ENCODE measurements around the gene CPE.

DNA sequence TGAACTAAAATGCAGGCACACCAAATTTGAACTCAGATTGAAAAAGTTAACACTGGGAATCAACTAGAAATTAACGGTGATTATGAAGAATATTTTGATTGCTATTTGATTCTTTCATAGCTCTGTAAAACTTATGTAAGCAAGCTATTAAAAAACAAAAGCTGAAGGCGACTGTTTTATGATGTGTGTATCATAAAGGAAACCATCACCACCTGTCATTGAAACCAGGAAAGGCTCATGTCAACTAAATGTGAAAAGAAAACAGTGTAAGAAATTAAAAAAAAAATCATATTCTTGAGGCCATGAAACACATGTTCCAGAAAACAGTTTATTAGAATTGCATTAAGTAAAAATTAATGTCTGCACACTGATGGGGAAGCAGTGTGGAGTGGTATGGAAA, 24.2 kb downstream of the CPE start:
- TF ChIP-seq, protein P1, sequence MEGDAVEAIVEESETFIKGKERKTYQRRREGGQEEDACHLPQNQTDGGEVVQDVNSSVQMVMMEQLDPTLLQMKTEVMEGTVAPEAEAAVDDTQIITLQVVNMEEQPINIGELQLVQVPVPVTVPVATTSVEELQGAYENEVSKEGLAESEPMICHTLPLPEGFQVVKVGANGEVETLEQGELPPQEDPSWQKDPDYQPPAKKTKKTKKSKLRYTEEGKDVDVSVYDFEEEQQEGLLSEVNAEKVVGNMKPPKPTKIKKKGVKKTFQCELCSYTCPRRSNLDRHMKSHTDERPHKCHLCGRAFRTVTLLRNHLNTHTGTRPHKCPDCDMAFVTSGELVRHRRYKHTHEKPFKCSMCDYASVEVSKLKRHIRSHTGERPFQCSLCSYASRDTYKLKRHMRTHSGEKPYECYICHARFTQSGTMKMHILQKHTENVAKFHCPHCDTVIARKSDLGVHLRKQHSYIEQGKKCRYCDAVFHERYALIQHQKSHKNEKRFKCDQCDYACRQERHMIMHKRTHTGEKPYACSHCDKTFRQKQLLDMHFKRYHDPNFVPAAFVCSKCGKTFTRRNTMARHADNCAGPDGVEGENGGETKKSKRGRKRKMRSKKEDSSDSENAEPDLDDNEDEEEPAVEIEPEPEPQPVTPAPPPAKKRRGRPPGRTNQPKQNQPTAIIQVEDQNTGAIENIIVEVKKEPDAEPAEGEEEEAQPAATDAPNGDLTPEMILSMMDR (IDR thresholded peaks at IDR 0.05), result no peak
- no peak for TF ChIP-seq POLR2AphosphoS5 (IDR thresholded peaks at IDR 0.05)

Data from prostate gland (tissue), 2 donors.